HG03139 (cell line): ENCODE results near the gene LINC01488.

ENCODE experiments used
- ATAC-seq: cut with Tn5 transposase; IDR thresholded peaks from one replicate; pipeline ENCODE4 v1.9.1; 2021; ENCODE audit not compliant: unreplicated experiment

The LINC01488 gene

DNA sequence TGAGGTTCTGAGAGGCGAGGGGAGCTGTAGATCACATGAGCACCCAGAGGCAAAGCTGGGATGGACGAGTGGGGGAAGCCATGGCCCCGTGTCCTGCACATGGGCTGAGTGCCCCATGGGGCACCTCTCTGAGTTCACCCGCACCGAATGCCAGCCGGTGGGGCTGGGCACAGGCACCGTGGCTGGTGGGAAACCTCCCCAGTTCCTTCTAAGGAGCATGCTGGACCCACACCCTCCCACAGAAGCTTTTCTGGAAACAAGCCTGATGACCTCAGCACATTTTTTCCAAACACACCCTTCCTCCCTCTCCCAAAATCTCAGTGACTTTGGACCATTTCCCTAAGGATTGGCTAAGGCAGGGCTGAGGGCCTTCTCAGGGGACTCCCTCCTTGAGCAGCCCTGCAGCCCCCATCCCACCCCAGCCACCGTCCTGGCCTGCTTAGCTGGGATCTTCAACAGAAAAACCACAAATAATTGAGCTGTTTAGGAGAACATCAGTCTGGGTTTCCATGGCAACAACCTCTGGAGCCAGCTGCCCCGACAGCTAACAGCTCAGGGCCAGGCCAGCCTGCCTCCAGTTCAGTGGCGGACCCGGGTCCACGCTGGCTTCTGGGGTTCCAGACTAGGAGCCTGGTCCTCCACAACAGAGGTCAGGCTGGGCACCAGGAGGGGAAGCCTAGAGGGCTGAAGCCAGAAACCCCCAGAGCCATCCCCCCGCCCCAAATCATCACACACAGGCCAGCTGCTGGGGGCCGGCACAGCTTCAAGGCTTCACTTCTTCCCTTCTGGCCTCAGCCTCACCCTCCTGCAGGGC, 18.1 kb upstream of the LINC01488 start:
- ATAC-seq, result no peak

- ATAC-seq, result no peak
Measured at GRCh38 chr11:69463995-69464960, 17.2 kb upstream of the LINC01488 start.

DNA sequence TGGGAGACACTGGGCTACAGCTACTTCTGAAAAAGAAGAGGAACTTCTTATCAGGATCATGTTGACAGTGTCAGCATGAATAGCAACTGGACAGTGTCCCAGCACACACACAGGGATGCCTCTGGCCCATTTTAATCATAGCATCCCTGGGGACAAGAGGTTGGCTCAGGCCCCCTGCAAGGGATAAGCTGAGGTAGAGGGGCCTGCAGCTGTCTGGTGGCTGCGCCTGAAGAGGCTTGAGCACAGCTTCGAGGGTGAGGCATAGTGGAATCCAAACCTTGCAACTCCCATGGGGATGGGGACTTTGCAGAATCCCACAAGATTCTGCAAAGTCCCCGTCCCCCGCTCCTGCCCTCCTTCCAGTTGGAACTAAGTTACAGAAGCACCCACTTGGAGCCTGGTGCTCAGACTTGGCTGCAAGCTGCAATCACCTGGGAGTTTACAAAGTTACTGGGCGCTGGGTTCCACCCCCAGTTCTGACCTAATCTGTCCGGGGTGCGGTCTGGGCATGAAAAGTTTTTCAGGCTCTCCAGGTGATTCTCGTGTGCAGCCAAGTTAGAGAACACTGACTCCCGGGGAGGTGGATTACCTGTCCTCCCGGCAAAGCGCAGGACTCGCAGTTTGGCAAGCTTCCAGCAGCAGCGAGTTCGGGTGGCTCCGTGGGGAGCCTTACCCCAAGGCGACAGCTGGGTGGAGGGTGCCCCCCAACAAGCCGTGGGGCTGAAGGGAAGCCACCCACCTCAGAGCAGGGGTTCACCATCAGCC, 16.0 kb upstream of the LINC01488 start:
- no peak for ATAC-seq

- no peak for ATAC-seq
Measured at GRCh38 chr11:69466039-69466438, 15.4 kb upstream of the LINC01488 start.

DNA sequence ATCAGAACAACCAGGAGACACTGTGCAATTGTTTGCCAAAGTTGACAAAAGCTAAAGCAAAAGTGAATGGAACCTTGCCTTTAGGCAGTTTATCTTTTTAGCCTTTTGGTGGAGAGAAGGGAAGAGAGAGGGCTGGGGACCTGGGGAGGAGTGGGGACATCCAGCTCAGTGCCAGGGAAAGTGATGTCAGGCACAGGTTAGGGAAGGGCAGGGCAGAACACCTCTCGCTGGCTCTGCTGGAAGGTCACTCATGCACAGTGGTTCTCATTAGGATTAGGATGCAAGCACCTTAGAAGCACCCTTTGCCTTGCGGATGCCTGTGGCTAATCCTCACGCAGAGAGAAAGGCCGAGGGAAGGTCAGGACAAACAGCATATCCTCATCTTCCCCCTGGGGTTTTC, 14.3 kb upstream of the LINC01488 start:
- no peak for ATAC-seq

DNA sequence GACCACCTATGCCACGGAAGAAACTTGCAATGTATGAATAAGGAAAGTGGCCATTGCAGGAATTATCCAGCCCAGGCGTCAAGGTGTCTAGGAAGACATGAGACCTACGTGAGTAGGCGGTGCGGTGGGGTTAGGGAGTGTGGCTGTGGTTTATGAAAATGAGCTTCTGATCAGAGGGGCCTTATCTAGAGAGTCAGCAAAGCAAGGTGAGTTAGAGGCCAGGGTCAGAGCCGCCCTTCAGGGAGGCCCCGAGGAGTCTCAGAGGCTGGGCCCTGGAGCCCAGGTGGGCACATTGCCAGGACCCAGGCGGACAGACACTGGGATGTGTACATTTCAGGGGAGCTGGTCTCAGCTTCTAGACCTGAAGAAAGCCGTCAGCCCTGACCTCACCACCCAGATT, 13.8 kb upstream of the LINC01488 start:
- ATAC-seq, result no peak

GRCh38 chr11:69468221-69468620, 13.2 kb upstream of the LINC01488 start:
- no peak for ATAC-seq

DNA sequence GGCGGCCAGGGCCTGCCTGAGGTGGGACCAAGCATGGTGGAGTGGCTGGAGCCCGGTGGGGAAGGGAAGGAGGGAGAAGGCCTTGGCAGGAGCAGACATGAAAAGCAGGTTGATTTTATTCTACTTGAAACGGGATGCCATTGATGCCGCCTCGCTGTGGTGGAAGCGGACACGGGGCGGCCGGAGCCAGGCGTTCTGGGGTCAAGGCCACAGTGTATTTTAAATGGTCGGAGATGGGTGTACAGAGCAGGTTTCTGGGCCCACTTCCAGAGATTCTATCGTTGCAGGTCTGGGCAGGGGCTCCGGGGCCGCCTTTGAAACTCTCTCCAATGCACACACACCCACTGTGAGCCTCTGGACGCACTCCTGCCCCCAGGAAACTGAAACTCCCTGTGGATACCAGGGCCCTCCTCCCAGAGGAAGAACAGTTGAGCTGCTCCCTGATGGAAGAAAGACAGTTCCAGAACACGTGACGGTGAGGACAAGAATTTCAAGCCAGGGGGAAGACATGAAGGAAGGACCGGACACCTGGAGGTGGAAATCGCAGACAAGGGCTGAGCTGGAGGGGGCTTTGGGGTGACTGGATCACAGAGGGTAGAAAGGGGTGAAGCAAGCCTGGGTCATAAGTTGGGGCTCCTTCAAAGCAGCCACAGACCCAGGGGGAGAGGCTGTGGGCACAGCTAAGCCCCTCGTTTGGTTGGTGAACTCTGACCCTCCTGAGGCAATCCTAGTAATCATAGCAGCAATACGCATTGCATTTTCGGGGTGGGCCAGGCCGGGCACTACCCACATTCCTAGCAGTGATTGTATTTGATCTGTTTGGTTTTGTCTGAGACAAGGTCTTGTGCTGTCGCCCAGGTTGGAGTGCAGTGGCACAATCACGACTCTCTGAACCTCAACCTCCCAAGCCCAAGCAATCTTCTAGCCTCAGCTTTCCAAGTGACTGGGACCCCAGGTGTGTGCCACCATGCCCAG, 12.3 kb upstream of the LINC01488 start:
- no peak for ATAC-seq

DNA sequence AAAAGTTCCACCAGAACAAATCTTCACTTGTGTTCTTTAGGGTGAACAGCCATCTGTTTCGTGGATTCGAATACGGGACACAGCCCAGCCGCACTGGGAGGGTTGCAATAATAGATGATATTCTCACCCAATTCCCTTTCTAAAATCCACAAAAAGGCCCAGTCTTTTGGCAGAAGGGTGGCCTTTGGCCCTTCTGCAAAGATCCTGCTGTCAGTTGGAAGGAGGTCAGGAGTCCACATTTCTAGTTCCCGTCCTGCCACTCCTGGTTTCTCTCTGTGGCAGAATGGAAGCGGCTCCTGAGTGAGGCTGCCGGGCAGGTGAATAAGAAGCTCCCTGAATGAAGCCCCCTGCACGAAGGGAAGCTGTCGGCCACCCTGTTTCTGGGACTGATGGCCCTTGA, 11.2 kb upstream of the LINC01488 start:
- no peak for ATAC-seq

- ATAC-seq, result no peak
Measured at GRCh38 chr11:69470793-69471728, 10.4 kb upstream of the LINC01488 start.

- ATAC-seq, result no peak
Measured at GRCh38 chr11:69471729-69472540, 9.5 kb upstream of the LINC01488 start.

DNA sequence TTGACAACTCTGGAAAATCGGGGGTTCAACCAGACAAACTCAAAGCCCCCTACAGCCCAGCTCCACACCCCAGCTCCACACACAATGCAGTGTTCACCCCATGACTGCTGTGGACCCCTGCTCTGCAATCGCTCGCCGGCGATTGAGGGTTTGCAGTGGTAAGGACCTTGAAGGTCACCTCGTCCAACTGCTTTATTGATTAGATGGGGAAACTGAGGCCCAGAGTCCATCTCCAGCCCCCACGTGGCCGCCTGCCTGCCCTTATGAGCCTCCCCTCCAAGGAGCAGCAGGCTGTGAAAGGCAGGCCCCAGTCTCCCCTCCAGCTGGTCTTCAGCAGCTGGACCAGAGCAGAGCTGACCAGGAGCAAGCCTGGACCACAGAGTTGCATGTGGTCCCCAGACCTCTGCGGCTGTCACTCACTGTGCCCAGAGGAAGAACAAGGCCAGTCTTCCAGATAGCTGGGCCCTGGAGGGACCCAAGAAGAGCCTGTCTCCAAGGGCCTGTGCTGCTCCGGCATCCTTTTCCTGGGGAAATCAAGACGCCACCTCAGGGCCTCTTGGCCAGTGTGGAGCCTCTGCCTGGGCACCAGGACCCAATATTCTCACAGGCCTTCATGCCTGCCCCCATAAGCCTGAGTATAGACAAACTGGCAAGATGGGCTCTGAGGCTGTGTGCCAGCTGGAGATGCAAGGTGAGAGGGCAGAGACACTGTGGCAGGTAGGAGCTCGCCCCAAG, 8.8 kb upstream of the LINC01488 start:
- no peak for ATAC-seq

DNA sequence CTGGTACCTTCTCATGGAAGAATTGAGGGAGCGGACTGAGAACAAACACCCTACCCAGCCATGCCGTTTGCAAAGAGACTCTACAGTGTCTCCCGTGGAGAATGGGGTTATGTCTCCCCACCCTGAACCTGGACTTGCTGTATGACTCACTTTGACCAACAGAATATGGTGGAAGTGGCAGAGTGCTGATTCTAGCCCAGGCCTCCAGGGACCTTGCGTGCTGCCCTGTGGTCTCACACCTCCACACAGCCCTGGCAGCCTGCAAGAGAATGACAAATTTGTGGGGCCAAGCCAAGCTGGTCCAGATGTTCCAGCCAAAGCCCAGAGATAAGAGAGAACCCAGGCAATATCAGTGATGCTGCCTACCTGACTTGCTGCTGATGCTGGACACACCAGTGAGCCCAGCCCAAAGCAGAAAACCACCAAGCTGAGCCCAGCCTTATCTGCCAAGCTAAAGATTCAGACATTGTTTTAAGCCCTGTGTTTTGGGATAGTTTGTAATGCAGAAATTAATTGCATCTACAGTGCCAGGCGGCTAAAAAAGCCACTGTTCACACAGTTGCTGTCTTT, 8.1 kb upstream of the LINC01488 start:
- ATAC-seq, result no peak

GRCh38 chr11:69474736-69475135, 6.7 kb upstream of the LINC01488 start:
- ATAC-seq, result no peak

DNA sequence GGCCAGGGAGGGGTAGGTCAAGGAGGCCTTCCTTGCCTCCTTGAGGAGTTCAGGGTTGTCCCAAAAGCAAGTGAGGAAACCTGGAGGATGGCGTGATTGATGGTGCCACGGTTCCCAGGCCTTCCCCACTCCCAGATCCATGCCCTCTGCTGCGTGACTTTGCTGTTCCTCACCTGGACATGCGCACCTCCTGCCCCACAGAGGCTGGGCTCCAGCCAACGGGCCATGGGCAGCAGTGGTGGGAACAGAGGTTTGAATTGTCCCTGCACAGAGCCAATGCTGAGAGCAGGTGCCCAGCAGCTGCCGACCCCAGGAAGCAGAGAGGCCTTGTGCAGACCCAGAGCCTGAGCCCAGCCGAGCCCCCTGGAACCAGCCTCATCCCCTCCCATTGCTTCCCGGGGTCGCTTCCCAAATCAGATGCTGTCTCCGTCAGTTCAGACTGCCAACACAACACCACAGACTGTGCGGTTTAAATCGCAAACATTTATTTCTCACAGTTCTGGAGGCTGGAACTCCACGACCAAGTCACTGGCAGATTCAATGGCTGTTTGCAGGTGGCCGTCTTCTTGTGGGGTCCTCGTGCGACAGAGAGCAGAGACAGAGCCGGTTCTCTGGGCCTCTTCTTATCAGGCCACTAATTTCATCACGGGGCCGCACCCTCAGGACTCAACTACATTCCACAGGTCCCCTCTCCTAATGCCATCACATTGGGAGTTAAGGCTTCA, 6.2 kb upstream of the LINC01488 start:
- no peak for ATAC-seq

GRCh38 chr11:69475866-69476471, 5.5 kb upstream of the LINC01488 start:
- no peak for ATAC-seq
